ENCODE data around the gene SAMD1.

Gene SAMD1

DNA sequence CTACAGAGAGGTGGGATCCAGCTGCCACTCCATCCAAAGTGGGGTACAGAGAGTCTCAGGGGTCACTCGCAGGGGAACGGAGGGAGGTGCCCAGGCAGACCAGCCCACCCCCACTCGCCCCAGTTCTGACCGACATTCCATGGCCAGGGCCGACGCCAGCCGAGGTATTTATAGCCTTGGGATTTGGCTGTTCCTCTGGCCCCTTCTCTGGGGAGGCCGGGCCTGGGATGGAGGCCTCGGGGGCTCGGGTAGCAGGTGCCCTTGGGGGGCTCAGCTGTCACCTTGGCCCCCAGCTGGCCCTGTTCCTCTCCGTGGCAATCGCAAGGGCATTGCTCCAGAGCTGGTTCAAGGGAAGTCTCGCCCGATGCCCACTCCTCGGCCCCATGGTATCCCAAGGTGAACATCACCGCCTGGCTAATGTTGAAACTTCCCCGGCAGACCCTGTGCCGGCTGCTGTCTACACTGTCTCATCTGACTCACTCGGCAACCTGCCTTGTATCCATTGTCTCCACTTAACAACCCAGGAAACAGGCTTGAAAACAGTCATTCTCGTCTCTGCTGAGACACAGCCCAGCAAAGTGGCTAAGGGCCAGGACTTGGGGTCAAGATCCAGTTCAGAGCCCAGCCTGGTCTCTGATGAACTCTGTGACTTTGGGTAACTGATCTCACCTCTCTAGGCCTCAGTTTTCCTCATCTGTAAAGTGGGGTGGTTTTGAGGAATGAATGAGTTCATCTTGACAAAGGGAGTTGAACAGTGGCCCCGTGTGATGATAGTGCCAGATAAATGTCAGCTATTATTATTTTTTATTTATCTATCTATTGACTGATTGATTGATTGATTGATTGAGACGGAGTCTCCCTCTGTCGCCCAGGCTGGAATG is 17.3 kb upstream of the SAMD1 start:
- DNase-seq (ENCODE audit: insufficient read length, low spot score) (no peak), FAIRE-seq (no peak)
- TF ChIP-seq POLR2A (IDR thresholded peaks at IDR 0.05; ENCODE audit: low read depth, low read length), result no peak

DNA sequence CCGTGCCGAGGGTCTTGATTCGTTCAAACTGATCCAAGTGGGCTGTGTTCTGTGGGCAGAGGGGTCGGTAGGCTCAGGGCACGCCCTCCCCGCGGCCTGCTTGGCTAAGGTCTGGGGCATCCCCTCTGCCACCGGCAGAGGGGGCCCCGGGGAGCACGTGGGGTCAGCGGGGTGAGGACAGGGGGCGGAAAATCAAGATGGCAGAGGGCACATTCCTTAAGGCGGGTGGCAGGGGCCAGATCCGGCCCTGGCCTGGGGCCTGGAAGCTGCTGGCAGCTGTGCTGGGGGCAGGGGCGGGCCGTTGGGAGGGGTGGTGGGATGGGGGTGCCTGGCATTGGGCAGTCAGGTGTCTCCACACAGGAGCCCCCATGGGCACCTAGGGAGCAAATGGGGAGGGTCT is 16.3 kb upstream of the SAMD1 start:
- TF ChIP-seq POLR2A (IDR thresholded peaks at IDR 0.05; ENCODE audit: low read depth, low read length), result no peak
- no peak for FAIRE-seq

GRCh38 chr19:14105680-14106079 is 15.1 kb upstream of the SAMD1 start:
- DNase-seq (ENCODE audit: insufficient read length, low spot score), result no peak
- FAIRE-seq, result no peak
- TF ChIP-seq POLR2A (IDR thresholded peaks at IDR 0.05; ENCODE audit: low read depth, low read length), result no peak

More for the DNA sequence above, 16.3 kb upstream of the SAMD1 start:
- no peak for DNase-seq (ENCODE audit: insufficient read length, low spot score)

- no peak for TF ChIP-seq POLR2A (IDR thresholded peaks at IDR 0.05; ENCODE audit: low read depth, low read length)
- FAIRE-seq (no peak), DNase-seq (ENCODE audit: insufficient read length, low spot score) (no peak)
Measured at GRCh38 chr19:14103310-14103709, 12.8 kb upstream of the SAMD1 start.

DNA sequence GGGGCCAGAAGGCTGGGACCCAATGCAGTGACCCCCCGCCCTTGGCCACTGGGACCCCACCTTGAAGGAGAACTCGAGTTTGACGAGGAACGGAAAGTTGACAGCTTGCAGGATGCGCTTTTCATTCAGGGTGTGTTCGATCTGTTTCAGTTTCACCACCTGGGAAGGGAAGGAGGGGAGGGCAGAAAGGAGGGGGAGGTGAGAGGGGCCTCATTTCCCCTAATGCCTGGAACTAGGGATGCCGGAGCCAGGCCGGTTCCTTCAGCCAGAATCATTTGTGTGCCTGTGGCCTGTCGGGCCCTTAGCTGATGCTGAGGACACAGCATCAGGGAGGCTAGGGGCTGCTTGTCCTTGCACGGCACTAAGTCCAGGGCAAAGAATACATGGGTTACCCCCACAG is 12.2 kb upstream of the SAMD1 start:
- FAIRE-seq (no peak), DNase-seq (ENCODE audit: insufficient read length, low spot score) (no peak)
- TF ChIP-seq POLR2A (IDR thresholded peaks at IDR 0.05; ENCODE audit: low read depth, low read length), result no peak

- TF ChIP-seq POLR2A (IDR thresholded peaks at IDR 0.05; ENCODE audit: low read depth, low read length), result no peak
- no peak for DNase-seq (ENCODE audit: insufficient read length, low spot score)
- FAIRE-seq, result no peak
Measured at GRCh38 chr19:14102102-14102696, 11.6 kb upstream of the SAMD1 start.

- DNase-seq (ENCODE audit: insufficient read length, low spot score), result no peak
- TF ChIP-seq POLR2A (IDR thresholded peaks at IDR 0.05; ENCODE audit: low read depth, low read length), result no peak
- FAIRE-seq, result no peak
Measured at GRCh38 chr19:14101003-14101545, 10.5 kb upstream of the SAMD1 start.

DNA sequence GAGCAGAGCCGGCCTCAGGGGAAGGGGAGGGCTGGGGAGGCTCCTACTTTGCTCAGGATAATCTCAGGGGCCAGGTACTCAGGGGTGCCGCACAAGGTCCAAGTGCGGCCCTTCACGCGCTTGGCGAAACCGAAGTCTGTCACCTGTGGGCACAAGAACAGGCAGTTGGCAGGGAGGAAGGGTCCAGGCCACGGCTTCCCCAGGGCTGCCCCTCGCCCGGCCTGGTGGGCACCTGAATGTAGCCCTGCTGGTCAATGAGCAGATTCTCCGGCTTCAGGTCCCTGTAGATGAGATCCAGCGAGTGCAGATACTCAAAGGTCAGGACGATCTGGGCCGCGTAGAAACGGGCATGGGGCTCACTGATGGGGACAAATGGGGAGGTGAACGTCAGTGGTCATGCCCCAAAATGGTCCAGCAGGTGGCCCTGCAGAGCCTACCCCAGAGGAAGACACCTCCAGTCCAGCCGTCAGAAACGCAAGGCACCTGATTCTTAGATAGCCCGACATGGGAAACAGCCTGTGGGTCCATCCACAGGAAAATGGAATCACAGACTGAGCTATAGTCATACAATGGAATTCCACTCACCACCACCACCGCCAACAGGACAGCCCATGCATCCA is 7.1 kb upstream of the SAMD1 start:
- FAIRE-seq (no peak), DNase-seq (ENCODE audit: insufficient read length, low spot score) (no peak)
- no peak for TF ChIP-seq POLR2A (IDR thresholded peaks at IDR 0.05; ENCODE audit: low read depth, low read length)

DNA sequence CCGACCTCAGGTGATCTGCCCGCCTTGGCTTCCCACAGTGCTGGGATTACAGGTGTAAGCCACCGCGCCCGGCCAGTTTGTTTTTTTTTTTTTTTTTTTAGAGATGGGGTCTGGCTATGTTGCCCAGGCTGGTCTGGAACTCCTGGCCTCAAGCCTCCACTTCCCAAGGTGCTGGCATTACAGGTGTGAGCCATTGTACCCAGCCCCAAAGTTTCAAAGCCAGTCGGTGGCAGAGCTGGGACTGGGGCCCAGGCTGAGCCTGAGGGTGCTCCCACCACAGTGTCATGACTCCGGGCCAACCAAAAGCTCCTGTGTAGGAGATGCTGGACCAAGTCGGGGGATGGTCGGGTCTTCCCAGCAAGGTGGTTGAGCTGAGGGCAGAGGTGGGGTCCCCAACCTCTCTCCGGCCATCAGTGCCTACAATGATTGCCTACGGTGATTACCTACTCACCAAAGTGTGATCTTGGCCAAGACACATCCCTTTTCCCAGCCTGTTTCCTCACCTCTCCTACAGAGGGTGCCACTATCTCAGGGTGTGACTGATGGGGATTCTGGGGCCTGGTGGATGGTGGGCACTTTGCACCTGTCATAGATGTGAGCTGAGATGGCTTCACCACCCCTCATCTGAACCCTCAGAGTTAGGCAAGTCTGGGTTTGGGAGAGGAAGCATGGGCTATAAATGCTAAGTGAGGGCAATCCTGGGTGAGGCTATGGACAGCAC is 5.9 kb upstream of the SAMD1 start:
- TF ChIP-seq POLR2A (IDR thresholded peaks at IDR 0.05; ENCODE audit: low read depth, low read length), result no peak
- DNase-seq (ENCODE audit: insufficient read length, low spot score) (no peak), FAIRE-seq (no peak)

- DNase-seq (ENCODE audit: insufficient read length, low spot score), result no peak
- TF ChIP-seq POLR2A (IDR thresholded peaks at IDR 0.05; ENCODE audit: low read depth, low read length), result no peak
- no peak for FAIRE-seq
Measured at GRCh38 chr19:14094854-14095253, 4.3 kb upstream of the SAMD1 start.

GRCh38 chr19:14093117-14093823 is 2.7 kb upstream of the SAMD1 start:
- no peak for DNase-seq (ENCODE audit: insufficient read length, low spot score)
- no peak for TF ChIP-seq POLR2A (IDR thresholded peaks at IDR 0.05; ENCODE audit: low read depth, low read length)
- no peak for FAIRE-seq

DNA sequence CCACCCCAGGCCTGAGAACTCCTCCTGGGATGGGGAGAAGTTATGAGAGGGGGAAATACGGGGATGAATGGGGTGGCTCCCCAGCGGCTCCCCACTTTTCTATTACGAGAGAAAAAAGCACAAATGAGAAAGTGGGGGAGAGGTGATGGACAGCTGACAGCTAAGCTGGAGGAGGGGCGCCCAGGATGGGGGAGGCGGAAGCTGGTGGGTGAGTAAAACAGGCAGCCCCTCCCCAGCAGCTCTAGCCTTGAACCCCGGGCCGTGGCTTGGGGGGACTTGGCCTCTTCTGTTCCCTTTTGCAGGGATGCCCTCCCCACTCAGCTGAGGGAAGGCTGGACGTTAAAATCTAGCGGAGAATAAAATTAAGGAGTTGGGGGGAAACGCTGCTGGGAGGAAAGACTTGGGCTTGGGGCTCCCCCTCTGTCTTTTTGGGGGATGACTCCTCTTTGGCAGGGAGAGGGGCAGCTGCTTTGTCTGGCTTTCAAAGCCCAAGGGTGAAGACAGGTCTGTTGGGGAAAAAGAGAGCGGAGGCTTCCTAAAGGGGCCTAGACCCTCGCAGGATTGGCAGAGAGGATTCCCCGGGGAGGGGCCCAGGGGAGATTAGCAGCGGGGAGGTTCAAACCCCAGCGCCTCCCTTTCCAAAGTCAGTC is 1.4 kb upstream of the SAMD1 start:
- FAIRE-seq, result no peak

More for the DNA sequence above, 1.4 kb upstream of the SAMD1 start:
- no peak for DNase-seq (ENCODE audit: insufficient read length, low spot score)
- no peak for TF ChIP-seq POLR2A (IDR thresholded peaks at IDR 0.05; ENCODE audit: low read depth, low read length)

Data from H54 (cell line).